Measurements from ENCODE around the gene DIDO1.

DNA sequence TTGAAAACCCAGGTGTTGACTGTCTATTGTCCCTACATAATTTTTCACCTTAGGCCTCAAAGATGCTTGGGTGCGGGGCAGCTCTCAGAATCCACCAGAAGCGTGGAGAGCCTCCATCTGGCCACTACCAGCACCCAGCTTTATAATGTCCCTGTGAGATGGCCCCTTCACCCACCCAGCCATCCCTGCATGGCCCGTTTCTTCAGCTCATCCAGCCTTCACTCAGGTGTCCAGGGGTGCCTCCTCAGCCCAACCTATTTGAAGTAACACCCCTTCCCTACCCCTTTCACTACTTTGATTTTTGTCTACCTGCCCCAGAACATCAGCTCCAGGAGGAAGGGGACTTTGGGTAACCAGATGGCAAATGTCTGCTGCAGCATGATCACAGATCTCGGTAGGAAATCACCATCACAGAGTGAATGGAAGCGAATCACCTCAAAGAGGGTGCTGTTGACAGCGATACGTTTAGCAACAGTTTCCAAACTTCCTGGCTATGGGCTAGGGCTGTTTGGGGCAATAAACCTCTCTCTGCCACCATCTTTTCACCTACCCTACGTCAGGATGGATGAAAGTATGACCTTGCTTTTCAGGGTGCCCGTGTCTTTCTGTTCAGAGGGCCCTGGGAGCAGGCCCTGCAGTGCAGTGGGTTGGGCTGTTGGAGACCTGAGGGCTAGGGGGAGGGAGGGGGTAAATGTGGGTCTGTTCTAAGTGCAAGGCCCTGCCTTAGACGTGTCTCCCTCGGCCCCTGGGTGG, 25.0 kb upstream of the DIDO1 start:
- TF ChIP-seq, protein P1, sequence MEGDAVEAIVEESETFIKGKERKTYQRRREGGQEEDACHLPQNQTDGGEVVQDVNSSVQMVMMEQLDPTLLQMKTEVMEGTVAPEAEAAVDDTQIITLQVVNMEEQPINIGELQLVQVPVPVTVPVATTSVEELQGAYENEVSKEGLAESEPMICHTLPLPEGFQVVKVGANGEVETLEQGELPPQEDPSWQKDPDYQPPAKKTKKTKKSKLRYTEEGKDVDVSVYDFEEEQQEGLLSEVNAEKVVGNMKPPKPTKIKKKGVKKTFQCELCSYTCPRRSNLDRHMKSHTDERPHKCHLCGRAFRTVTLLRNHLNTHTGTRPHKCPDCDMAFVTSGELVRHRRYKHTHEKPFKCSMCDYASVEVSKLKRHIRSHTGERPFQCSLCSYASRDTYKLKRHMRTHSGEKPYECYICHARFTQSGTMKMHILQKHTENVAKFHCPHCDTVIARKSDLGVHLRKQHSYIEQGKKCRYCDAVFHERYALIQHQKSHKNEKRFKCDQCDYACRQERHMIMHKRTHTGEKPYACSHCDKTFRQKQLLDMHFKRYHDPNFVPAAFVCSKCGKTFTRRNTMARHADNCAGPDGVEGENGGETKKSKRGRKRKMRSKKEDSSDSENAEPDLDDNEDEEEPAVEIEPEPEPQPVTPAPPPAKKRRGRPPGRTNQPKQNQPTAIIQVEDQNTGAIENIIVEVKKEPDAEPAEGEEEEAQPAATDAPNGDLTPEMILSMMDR (IDR thresholded peaks at IDR 0.05): no peak
- TF ChIP-seq POLR2A (IDR thresholded peaks at IDR 0.05): no peak
